GM12865 (cell line): ENCODE measurements around the gene FADS6.

Experiments
- DNase-seq: peaks from one replicate; pipeline ENCODE4 v3.0.0; 2010; ENCODE audit warnings: low read depth
- H3K4me3 ChIP-seq: 2 replicates; pipeline ENCODE4 v1.5.1; 2011; ENCODE audit warnings: mild to moderate bottlenecking, low read depth, low read length, control low read depth
- TF ChIP-seq, protein P1 (sequence below): IDR thresholded peaks from 2 replicates; pipeline ENCODE4 v1.5.1; 2011; ENCODE audit warnings: low read length, control low read depth, low read depth, inconsistent platforms; ENCODE audit not compliant: insufficient read depth; ENCODE audit errors: missing control alignments

FADS6 gene

DNA sequence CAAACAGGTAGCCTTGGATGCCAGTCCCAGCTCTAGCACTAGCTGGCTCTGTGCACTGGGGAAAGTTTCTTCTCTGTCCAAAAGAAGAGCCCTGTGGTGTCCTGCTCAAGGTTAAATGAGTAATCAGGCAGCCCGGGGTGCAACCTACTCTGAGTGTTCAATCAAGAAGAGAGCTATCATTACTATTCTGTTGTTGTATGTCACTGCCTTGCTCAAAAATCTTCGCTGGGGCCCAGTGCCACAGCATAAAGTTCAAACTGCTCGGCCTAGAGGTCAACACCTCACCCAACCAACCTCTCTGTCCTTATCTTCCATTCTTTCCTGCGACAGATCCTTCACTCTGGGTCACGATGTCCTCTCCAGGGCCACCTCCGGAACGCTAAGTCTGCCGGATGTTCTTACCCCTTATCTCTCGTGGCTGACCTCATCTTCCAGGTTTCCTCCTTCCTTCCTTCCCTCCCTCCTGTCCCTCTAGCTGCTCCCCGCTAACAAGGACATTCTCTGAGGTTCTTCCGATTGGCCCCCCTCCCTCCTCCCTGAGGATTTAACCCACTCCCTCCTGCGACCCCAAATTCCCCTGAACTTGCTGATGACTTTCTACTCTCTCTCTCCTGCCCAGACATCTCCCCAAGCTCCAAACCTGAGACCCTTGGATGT, 25.1 kb downstream of the FADS6 start:
- no peak overlapping the region for H3K4me3 ChIP-seq
- DNase-seq, result no peak
- TF ChIP-seq, protein P1, sequence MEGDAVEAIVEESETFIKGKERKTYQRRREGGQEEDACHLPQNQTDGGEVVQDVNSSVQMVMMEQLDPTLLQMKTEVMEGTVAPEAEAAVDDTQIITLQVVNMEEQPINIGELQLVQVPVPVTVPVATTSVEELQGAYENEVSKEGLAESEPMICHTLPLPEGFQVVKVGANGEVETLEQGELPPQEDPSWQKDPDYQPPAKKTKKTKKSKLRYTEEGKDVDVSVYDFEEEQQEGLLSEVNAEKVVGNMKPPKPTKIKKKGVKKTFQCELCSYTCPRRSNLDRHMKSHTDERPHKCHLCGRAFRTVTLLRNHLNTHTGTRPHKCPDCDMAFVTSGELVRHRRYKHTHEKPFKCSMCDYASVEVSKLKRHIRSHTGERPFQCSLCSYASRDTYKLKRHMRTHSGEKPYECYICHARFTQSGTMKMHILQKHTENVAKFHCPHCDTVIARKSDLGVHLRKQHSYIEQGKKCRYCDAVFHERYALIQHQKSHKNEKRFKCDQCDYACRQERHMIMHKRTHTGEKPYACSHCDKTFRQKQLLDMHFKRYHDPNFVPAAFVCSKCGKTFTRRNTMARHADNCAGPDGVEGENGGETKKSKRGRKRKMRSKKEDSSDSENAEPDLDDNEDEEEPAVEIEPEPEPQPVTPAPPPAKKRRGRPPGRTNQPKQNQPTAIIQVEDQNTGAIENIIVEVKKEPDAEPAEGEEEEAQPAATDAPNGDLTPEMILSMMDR, result no peak

GRCh38 chr17:74866198-74866835, 27.1 kb downstream of the FADS6 start:
- TF ChIP-seq, protein P1, result no peak
- no peak overlapping the region for H3K4me3 ChIP-seq
- no peak for DNase-seq

DNA sequence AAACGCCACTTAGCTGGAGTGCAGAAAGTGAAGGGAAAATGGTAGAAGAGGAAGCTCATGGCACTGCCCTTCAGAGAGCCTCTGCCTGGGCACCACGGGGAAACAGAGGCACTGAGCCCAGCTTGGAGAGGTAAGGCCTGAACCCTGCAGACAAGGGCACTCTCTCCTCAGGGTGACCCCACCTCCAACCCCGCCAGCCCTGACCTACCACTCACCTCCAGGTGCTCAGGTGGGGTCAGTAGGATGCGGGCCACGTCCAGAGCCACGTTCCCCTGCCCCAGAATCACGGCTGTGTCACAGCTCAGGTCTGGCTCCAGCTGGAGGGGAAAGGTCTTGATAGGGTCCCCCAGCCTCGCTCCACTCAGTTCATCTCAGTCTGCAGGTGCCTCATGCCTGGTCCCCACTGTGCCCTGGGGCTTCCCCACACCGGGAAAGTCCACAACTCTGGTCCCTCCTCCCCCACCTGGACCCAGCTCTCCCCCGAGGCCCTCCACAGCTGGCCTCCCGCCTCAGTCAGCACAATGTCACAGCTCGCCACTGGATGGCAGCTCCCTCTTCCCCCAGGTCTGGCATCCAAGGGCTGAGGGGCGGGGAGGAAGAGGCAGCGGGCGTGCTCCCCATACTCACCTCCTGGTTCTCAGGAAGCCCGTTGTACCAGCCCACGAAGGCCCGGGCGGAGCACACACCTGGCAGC, 27.8 kb downstream of the FADS6 start:
- peak; percentile 36 for DNase-seq
- TF ChIP-seq, protein P1, result no peak
- H3K4me3 ChIP-seq, result no peak overlapping the region

DNA sequence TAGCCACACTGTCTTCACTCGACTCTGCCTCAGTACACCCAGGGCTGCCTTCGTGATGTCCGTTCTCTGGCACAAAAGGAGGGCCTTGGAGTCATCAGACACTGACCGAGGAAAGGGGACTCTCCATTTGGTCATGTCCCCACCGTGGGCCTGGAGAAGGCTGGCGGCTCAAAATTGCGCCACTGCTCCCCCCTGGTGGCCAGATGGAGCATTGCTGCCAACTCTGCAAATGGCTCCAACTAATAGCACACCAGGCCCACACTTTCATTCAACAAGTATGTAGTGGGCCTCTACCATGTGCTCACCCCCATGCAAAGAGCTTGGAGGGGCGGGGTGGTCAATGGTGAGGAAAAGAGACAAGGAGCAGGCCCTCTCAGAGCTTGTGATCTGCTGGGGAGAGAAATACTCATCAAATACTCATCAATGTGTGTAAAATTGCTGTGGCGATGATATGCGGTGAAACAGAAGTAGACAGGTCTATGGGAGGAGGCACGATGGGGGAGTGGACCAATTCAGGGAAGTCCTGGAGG, 28.5 kb downstream of the FADS6 start:
- H3K4me3 ChIP-seq, result no peak overlapping the region
- DNase-seq, result peak; percentile 76
- TF ChIP-seq, protein P1, result peak; percentile 98

DNA sequence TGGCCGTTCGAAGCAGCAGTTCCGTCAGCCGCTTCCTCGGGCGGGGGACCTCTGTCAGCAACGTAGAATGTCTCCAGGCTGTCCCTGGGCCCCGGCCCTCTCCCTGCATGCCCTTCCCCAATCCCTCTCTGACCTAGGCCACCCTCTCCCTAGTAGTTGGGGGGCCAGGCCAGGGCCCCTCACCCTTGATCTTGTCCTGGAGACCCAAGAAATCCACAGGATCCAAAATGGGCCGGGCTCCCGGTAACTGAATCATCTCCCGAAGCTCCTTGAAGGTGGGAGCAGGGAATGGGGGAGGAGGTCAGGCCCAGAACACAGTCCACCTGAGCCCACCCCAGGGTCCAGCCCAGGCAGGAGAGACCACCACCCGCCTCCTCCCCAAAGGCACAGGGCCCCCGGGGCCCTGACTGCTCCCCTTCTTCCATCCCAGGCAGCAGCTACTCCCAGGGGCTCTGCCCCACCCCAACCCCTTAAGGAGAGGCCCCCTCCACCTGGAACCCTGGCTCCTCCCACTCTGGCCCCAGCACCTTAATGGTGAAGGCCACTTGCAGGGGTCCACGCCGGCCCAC, 29.1 kb downstream of the FADS6 start:
- no peak overlapping the region for H3K4me3 ChIP-seq
- TF ChIP-seq, protein P1, result no peak
- DNase-seq, result no peak

GRCh38 chr17:74863420-74864296, 29.8 kb downstream of the FADS6 start:
- TF ChIP-seq, protein P1, result no peak
- H3K4me3 ChIP-seq, result no peak overlapping the region
- no peak for DNase-seq
